Thyroid gland (tissue), 4 donors: ENCODE measurements around the gene LIN7A. TPM values are rescaled to one million over a fixed set of nuclear protein-coding genes. Genes with fewer than 3 reads are reported as not detected.

Experiments
- DNase-seq, 2 donors: peaks; one replicate each; pipeline ENCODE4 v3.0.0-alpha.2; 2019
- H3K27ac ChIP-seq, 3 donors: fragments of 200-600 bp; sonication (generic); 1 replicate in 2 of 3; 2 replicates in 1 of 3; pipeline ENCODE4 v1.5.1; 2016 to 2019; ENCODE audit warnings: mild to moderate bottlenecking in 1 of 3, moderate library complexity in 1 of 3
- H3K27me3 ChIP-seq: fragments of 200-600 bp; sonication (generic); one replicate; pipeline ENCODE4 v1.5.1; 2019
- H3K36me3 ChIP-seq, 2 donors: fragments of 200-600 bp; sonication (generic); one replicate each; pipeline ENCODE4 v1.5.1; 2016 to 2019
- H3K4me1 ChIP-seq, 2 donors: fragments of 200-600 bp; sonication (generic); one replicate each; pipeline ENCODE4 v1.5.1; 2017 to 2019
- H3K4me3 ChIP-seq, 3 donors: fragments of 200-600 bp; sonication (generic); replicated peaks in 1 of 3; 1 replicate in 2 of 3; 2 replicates in 1 of 3; pipeline ENCODE4 v1.5.1; 2016; ENCODE audit warnings: mild to moderate bottlenecking in 1 of 3
- H3K9me3 ChIP-seq: fragments of 200-600 bp; sonication (generic); one replicate; pipeline ENCODE4 v1.5.1; 2017
- POLR2A ChIP-seq, 2 donors: fragments of 450-650 bp; IDR thresholded peaks; one replicate each; pipeline ENCODE4 v1.6.1; 2017; ENCODE audit warnings: antibody characterized with exemption in 2 of 2, mild to moderate bottlenecking in 2 of 2, moderate library complexity in 1 of 2
- WGBS, 2 donors: methylation state at CpG; one replicate each; pipeline ENCODE4 v1.1.5; 2017; 5-methylcytosine and 5-hydroxymethylcytosine counted together
- intact Hi-C: fragments of 100-400 bp; cut with DNase I; formaldehyde crosslinking; loops from one replicate; pipeline ENCODE4 v1.15.1; 2023
- total RNA-seq, 4 donors: library from RNA; depleted of rRNA; stranded (reverse); fragments of >200 nt; gene quantifications; one replicate each; pipeline ENCODE4 v1.2.3, GENCODE V29; 2016
- TF ChIP-seq, protein P1 (sequence below), 6 experiments: fragments of 200-600 bp in 3 of 6; fragments of 450-650 bp in 3 of 6; sonication (generic) in 3 of 6; IDR thresholded peaks; one replicate each; pipeline ENCODE4 v1.5.1; 2016 to 2019; ENCODE audit warnings: antibody characterized with exemption in 6 of 6, mild to moderate bottlenecking in 2 of 6, inconsistent platforms in 1 of 6, moderate library complexity in 1 of 6

Gene LIN7A
- total RNA-seq, 4 donors from 2014 or later: 7.9 to 21.4 (median 18.4) TPM

DNA sequence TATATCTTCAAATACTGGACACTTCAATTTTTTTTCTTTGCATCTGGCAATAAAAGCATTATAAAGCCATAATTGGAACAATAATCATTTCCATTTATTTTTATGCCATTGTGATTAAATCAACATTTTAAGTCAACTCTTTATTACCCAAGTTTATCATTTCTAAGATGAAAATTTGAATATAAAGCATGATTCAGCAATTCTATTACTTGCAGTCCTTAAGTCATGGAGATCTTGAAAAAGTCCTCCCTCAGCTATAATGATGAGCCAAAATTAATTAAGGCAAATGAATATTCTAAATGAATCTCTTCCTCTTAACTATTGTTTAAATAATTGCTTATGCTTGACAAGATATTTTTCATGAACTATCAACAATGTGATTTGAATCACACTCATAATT, 65.7 kb downstream of the LIN7A start:
- no peaks in the 10 kb centered on the region for H3K27me3 ChIP-seq
- intact Hi-C loops: no loop called here
- TF ChIP-seq POLR2A (IDR thresholded peaks at IDR 0.05): no peak
- TF ChIP-seq, protein P1, sequence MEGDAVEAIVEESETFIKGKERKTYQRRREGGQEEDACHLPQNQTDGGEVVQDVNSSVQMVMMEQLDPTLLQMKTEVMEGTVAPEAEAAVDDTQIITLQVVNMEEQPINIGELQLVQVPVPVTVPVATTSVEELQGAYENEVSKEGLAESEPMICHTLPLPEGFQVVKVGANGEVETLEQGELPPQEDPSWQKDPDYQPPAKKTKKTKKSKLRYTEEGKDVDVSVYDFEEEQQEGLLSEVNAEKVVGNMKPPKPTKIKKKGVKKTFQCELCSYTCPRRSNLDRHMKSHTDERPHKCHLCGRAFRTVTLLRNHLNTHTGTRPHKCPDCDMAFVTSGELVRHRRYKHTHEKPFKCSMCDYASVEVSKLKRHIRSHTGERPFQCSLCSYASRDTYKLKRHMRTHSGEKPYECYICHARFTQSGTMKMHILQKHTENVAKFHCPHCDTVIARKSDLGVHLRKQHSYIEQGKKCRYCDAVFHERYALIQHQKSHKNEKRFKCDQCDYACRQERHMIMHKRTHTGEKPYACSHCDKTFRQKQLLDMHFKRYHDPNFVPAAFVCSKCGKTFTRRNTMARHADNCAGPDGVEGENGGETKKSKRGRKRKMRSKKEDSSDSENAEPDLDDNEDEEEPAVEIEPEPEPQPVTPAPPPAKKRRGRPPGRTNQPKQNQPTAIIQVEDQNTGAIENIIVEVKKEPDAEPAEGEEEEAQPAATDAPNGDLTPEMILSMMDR (IDR thresholded peaks at IDR 0.05): no peak
- no peaks in the 10 kb centered on the region for H3K4me1 ChIP-seq
- DNase-seq: no peak
- H3K36me3 ChIP-seq: no peaks in the 10 kb centered on the region
- H3K9me3 ChIP-seq: no peaks in the 10 kb centered on the region
- H3K27ac ChIP-seq: no peak overlapping the region
- no peak overlapping the region for H3K4me3 ChIP-seq

DNA sequence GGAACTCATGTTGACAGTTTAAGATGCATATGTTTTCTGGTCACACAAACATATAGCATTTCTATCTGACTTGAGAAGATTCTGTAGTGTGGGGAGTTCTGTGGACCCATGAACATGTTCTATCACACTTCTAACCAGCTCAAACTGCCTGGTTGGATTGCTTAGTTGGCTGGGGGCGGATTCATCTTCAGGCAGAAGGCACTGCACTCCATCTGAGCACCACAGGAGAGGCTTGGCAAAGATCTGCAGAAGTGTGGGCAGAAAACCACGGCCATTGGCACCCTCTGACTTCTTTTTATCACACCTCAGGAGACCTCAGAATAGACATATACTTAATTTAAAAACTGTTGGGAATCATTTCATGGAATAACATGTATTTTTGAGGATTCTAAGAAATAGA, 68.5 kb downstream of the LIN7A start:
- no peaks in the 10 kb centered on the region for H3K36me3 ChIP-seq
- H3K9me3 ChIP-seq: no peaks in the 10 kb centered on the region
- no peaks in the 10 kb centered on the region for H3K27me3 ChIP-seq
- intact Hi-C loops: no loop called here
- H3K4me1 ChIP-seq: no peaks in the 10 kb centered on the region
- WGBS, 2 donors: 76 to 89% methylated on average over 2 of the region's 2 CpGs
- H3K27ac ChIP-seq: no peak overlapping the region
- no peak overlapping the region for H3K4me3 ChIP-seq
- TF ChIP-seq, protein P1 (IDR thresholded peaks at IDR 0.05): no peak
- TF ChIP-seq POLR2A (IDR thresholded peaks at IDR 0.05): no peak
- no peak for DNase-seq

DNA sequence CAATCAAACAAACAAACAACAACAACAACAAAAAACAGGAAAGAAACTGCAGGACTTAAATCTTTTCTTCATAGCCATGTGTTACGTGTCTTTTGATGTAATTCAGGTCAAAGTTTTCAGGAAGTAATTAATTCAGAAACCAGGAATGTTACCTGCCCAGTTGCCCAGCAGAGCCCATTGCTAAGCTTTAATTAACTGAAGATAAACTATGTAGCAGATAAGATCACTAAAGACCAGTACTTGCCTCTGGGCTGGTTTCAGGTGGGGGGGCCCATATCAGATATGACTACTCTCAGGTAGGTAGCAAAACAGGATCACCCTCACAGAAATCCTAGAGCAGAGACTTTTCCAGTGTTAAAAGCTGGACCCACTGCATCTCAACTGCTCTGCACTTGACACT, 69.2 kb downstream of the LIN7A start:
- H3K4me3 ChIP-seq: no peak overlapping the region
- H3K27me3 ChIP-seq: no peaks in the 10 kb centered on the region
- H3K27ac ChIP-seq: no peak overlapping the region
- TF ChIP-seq POLR2A (IDR thresholded peaks at IDR 0.05): no peak
- TF ChIP-seq, protein P1 (IDR thresholded peaks at IDR 0.05): no peak
- H3K36me3 ChIP-seq: no peaks in the 10 kb centered on the region
- intact Hi-C loops: no loop called here
- no peaks in the 10 kb centered on the region for H3K9me3 ChIP-seq
- no peak for DNase-seq
- 94 to 97% methylated on average over 1 of the region's 1 CpG for WGBS, 2 donors
- no peaks in the 10 kb centered on the region for H3K4me1 ChIP-seq

DNA sequence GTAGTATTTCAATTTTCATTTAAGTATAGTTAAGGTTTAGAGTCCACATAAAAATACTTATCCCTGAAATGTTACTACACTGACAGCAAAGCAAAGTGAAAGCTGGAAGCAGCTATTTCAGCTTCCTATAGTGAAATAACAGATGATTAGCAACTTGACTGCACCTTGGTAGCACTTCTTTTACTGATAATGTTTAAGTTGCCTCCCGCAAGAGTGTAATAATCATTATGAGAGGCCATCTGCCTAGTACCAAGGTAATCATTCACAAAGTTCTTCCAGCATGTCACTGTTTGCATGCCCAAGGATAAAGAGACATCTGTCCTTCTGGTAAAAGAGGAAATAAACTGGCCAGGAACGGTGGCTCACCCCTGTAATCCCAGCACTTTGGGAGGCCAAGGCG, 69.8 kb downstream of the LIN7A start:
- WGBS, 2 donors: 64 to 72% methylated on average over 3 of the region's 3 CpGs
- Histone ChIP-seq H3K4me1 (no peaks in the 10 kb centered on the region), H3K9me3 (no peaks in the 10 kb centered on the region), H3K27me3 (no peaks in the 10 kb centered on the region), H3K27ac (no peak overlapping the region), H3K4me3 (no peak overlapping the region), H3K36me3 (no peaks in the 10 kb centered on the region)
- TF ChIP-seq, protein P1 (IDR thresholded peaks at IDR 0.05): no peak
- no peak for TF ChIP-seq POLR2A (IDR thresholded peaks at IDR 0.05)
- intact Hi-C loops: no loop called here
- DNase-seq: no peak

DNA sequence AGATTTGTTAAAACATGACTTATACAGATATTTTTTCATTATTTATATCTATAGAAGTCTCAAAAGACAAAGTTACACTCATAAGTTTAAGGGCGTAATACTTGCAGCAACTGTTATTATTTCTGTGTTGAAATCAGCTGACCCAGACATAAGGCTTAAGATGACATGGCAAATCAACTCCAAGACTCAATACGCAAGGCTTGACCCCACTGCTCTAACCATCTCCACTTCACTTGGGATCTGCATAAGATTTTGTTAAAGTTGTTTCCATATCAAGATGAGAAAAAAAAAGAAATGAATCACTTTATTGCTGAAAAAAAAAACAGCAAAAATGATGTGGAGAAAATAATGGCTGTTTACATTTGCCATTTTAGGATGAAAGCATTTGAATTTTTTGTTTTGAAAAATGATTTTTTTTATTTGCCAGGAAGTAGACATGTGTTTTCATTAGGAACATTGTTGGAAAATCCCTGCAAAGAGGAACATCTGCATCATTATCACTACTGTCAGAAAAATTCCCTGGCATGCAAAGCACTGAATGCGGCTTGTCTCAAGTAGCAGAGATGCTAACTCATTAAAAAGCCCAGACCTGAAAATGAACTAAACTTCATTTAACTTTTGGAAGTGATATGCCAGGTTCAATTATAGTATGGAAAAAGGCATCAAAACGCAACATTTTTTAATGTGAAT, 73.5 kb downstream of the LIN7A start:
- no peak overlapping the region for H3K4me3 ChIP-seq
- 75 to 80% methylated on average over 4 of the region's 4 CpGs for WGBS, 2 donors
- no peaks in the 10 kb centered on the region for H3K27me3 ChIP-seq
- intact Hi-C loops: no loop called here
- no peaks in the 10 kb centered on the region for H3K4me1 ChIP-seq
- H3K9me3 ChIP-seq: no peaks in the 10 kb centered on the region
- TF ChIP-seq, protein P1 (IDR thresholded peaks at IDR 0.05): no peak
- TF ChIP-seq POLR2A (IDR thresholded peaks at IDR 0.05): no peak
- no peak for DNase-seq
- no peaks in the 10 kb centered on the region for H3K36me3 ChIP-seq
- H3K27ac ChIP-seq: no peak overlapping the region
